GM20000 (cell line): ENCODE results near the gene PELI1.

Source experiments
- DNase-seq: peaks from one replicate; pipeline ENCODE4 v3.0.0; 2012; ENCODE audit warnings: low spot score
- TF ChIP-seq, protein P1 (sequence below): IDR thresholded peaks from 2 replicates; pipeline ENCODE4 v1.5.1; 2012; ENCODE audit warnings: mild to moderate bottlenecking, control low read depth; ENCODE audit errors: extremely low read depth, missing control alignments

Gene PELI1, protein sequence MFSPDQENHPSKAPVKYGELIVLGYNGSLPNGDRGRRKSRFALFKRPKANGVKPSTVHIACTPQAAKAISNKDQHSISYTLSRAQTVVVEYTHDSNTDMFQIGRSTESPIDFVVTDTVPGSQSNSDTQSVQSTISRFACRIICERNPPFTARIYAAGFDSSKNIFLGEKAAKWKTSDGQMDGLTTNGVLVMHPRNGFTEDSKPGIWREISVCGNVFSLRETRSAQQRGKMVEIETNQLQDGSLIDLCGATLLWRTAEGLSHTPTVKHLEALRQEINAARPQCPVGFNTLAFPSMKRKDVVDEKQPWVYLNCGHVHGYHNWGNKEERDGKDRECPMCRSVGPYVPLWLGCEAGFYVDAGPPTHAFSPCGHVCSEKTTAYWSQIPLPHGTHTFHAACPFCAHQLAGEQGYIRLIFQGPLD

DNA sequence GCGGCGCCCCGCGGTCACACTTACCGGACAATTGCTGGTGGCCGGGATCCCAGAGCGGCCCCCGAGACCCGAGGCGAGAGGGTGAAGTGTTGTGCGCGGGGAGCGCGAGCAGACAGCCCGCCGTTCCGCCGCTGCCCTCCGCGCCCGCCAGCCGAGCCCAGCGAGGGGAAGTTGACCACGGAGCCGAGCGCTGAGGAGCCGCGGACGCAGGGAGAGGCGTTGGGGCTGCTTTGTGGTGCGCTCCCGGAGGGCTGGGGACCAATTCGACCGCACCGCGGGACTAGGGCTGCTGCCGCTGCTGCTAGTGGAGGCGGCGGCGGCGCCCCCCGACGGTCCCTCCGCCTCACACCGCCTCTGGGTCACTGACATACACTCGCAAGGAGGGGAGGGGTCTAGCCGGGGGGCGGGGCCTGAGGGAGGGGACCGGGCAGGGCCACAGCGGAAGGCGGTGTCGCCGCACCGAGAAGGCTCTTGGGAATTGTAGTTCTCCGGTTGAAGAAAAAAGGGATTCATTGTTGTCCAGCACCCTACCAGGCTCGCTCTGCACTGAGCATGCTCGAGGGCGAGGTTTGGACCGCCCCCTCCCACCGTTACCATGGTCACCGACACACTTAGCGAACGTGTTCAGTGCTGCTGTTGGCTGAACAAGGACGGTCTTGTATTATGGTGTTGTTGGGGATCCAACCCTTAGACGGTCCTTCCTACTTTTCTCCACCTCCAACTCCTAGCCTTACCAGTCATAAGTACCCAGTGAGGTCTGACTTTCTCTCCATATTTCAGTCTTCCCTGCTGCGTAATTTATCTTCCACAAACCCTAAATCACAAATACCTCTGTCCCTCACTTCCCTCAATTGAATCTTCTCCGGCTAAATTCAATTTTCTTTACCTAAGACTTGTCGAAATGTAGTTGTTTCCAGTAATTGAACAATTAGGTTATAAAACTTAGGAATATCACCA lies at the start of gene PELI1:
TSS of gene PELI1 (minus strand) at position 364 of the 957 bp plus-strand sequence. CDS start 36,110 bp downstream, outside the sequence.
- peak; percentile 93 for DNase-seq
- TF ChIP-seq, protein P1, sequence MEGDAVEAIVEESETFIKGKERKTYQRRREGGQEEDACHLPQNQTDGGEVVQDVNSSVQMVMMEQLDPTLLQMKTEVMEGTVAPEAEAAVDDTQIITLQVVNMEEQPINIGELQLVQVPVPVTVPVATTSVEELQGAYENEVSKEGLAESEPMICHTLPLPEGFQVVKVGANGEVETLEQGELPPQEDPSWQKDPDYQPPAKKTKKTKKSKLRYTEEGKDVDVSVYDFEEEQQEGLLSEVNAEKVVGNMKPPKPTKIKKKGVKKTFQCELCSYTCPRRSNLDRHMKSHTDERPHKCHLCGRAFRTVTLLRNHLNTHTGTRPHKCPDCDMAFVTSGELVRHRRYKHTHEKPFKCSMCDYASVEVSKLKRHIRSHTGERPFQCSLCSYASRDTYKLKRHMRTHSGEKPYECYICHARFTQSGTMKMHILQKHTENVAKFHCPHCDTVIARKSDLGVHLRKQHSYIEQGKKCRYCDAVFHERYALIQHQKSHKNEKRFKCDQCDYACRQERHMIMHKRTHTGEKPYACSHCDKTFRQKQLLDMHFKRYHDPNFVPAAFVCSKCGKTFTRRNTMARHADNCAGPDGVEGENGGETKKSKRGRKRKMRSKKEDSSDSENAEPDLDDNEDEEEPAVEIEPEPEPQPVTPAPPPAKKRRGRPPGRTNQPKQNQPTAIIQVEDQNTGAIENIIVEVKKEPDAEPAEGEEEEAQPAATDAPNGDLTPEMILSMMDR: peak; percentile 47

DNA sequence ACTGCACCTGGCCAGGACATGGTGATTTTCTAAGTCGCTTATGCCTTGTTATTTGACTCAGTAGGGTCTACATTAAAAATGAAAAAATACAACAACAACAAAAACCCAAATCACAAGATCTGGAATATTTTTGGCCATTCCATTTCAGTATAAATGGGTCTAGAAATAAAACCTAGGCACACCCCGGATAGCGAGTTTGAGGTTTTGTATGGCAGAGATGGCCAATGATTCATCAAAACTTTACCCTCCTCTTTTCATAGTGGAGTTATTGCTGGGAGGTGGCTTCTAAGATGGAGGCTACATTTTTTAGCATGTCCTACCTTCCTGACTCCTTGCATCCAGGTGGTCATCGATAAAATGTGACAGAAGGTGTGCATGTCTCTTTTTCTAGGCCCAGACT lies 49.3 kb upstream of the PELI1 start:
- no peak for DNase-seq
- TF ChIP-seq, protein P1: no peak

DNA sequence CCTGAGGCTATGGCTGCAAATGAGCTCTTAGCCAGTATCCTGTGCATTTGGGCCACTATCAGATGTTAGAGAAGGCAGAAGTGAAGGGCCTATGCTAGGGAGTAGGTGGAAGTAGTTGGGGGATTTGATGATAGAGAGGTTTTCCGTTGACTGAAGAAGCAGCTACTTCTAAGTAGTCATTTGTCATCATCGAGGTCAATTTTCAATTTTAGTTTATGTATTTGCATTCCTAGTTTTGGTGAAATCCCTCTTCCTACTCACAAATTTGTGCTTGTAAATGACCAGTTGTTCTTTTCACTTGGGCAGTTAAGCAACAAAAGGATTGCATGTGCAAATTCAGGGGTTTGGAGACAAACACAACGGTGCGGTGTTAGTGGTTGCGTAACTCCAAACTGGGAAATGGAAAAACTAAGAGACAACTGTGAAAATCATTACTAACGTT lies 48.5 kb upstream of the PELI1 start:
- peak; percentile 23 for DNase-seq
- TF ChIP-seq, protein P1: no peak

DNA sequence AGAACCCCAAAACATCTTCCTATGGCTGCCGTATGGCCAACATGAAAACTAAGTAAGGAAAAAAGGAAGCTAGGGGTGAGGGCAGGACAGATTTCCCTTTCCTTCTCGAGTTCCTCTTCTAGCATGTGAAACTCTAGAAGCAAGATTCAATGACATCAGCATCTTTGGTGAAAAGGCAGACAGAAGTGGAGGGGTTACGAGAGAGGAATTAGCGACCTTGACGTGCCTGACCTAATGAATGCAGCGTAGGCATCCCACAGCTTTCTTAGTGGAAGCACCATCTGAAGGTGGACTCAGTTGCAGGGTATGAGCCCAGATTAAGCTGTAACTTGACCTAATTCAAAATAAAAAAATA lies 47.9 kb upstream of the PELI1 start:
- DNase-seq: no peak
- TF ChIP-seq, protein P1: no peak

DNA sequence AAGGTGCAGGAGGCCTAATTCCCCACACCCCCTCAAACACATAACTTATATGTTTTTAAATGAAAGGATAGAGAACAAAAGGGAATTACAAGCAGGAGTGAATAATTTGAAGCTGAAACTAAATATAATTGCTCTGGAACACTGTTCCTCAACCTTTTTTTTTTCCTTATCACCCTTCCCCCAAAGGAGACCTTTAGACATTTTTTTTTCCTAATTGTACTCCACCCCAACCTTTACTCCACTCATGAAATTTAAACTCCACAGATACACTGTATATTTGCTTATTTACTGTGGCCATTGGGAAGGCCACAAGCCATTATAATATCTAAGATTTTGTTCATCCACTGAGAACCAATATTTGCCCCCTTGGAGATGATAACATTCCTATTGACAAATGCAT lies 45.4 kb upstream of the PELI1 start:
- TF ChIP-seq, protein P1: no peak

DNA sequence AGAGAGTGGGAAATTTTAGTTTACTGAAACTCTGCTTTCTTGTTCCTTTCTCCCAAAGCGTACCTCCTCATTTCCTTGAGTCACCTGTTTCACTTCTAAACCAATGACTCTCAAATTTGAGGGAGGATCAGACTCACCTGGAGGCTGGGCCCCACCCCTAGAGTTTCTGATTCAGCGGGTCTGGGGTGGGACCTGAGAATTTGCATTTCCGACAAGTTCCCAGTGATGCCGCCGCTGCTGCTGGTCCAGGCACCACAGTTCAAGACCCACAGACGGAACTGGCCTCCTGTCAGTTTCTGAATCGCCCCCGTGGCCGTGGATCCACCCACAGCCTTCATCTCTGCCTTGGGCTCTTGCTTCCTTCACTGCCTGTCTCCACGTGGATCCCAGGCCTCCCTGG lies 44.9 kb upstream of the PELI1 start:
- DNase-seq: no peak
- TF ChIP-seq, protein P1: no peak

More for the DNA sequence above, 45.4 kb upstream of the PELI1 start:
- DNase-seq: no peak
